GM23338 (cell line): ENCODE data around the gene CALM1. TPM values are rescaled to one million over a fixed set of nuclear protein-coding genes. Genes with fewer than 3 reads are reported as not detected.

Experiments used
- ATAC-seq: fragments of 200-7000 bp; cut with Tn5 transposase; 3 replicates; pipeline ENCODE4 v1.9.1; 2020
- DNase-seq: peaks from one replicate; pipeline ENCODE4 v3.0.0-alpha.2; 2015; ENCODE audit warnings: low spot score
- H2AFZ ChIP-seq: fragments of 200-600 bp; sonication (generic); 2 replicates; pipeline ENCODE4 v1.8.0; 2016; ENCODE audit warnings: antibody characterized with exemption, mild to moderate bottlenecking, moderate library complexity
- H3F3A ChIP-seq: fragments of 200-600 bp; sonication (generic); replicated peaks from 2 replicates; pipeline ENCODE4 v1.8.0; 2017; ENCODE audit warnings: antibody characterized with exemption, mixed run types, low read depth
- H3K27ac ChIP-seq: fragments of 200-600 bp; sonication (generic); 2 replicates; pipeline ENCODE4 v1.6.1; 2016; ENCODE audit warnings: low read depth
- H3K27me3 ChIP-seq: fragments of 200-600 bp; sonication (generic); 2 replicates; pipeline ENCODE4 v1.8.0; 2016; ENCODE audit warnings: mild to moderate bottlenecking, mixed run types, moderate library complexity; ENCODE audit not compliant: insufficient read depth
- H3K36me3 ChIP-seq: fragments of 200-600 bp; sonication (generic); 2 replicates; pipeline ENCODE4 v1.8.0; 2016; ENCODE audit warnings: mild to moderate bottlenecking; ENCODE audit not compliant: insufficient read depth
- H3K4me1 ChIP-seq: fragments of 200-600 bp; sonication (generic); 2 replicates; pipeline ENCODE4 v1.8.0; 2016; ENCODE audit warnings: mild to moderate bottlenecking, moderate library complexity; ENCODE audit not compliant: insufficient read depth
- H3K4me2 ChIP-seq: fragments of 200-600 bp; sonication (generic); 2 replicates; pipeline ENCODE4 v1.7.1; 2017; ENCODE audit warnings: mixed run types
- H3K4me3 ChIP-seq: fragments of 200-600 bp; sonication (generic); 2 replicates; pipeline ENCODE4 v1.6.1; 2016; ENCODE audit warnings: mixed run types
- H3K79me2 ChIP-seq: fragments of 200-600 bp; sonication (generic); replicated peaks from 2 replicates; pipeline ENCODE4 v1.8.0; 2017; ENCODE audit warnings: mild to moderate bottlenecking; ENCODE audit not compliant: insufficient read depth
- H3K9me2 ChIP-seq: fragments of 200-600 bp; sonication (generic); 2 replicates; pipeline ENCODE4 v1.8.0; 2017; ENCODE audit not compliant: insufficient read depth
- H4K20me1 ChIP-seq: fragments of 200-600 bp; sonication (generic); replicated peaks from 2 replicates; pipeline ENCODE4 v1.8.0; 2017; ENCODE audit warnings: mild to moderate bottlenecking; ENCODE audit not compliant: insufficient read depth
- H3K27ac Mint-ChIP-seq: 2 replicates; pipeline ENCODE4 v1.8.0; 2020; ENCODE audit warnings: inconsistent platforms, mild to moderate bottlenecking, moderate library complexity, mixed read lengths
- H3K27me3 Mint-ChIP-seq: 3 replicates; pipeline ENCODE4 v1.8.0; 2022; ENCODE audit warnings: low read depth, mild to moderate bottlenecking, moderate library complexity, mixed read lengths, inconsistent platforms; ENCODE audit not compliant: insufficient read depth, poor library complexity
- H3K36me3 Mint-ChIP-seq: 3 replicates; pipeline ENCODE4 v1.8.0; 2021; ENCODE audit warnings: low read depth, mild to moderate bottlenecking, inconsistent platforms, moderate library complexity, mixed read lengths
- H3K4me1 Mint-ChIP-seq: 3 replicates; pipeline ENCODE4 v1.8.0; 2020; ENCODE audit warnings: mild to moderate bottlenecking, inconsistent platforms, mixed read lengths
- H3K4me3 Mint-ChIP-seq: 3 replicates; pipeline ENCODE4 v1.8.0; 2021; ENCODE audit warnings: moderate library complexity, mild to moderate bottlenecking, inconsistent platforms, mixed read lengths
- H3K9me3 Mint-ChIP-seq: 3 replicates; pipeline ENCODE4 v1.8.0; 2020; ENCODE audit warnings: moderate library complexity, mild to moderate bottlenecking, inconsistent platforms, mixed read lengths
- CREB1 ChIP-seq: fragments of 250-450 bp; sonication (Bioruptor Pico); IDR thresholded peaks from 2 replicates; pipeline ENCODE4 v1.5.0; 2020; ENCODE audit warnings: low read depth, mild to moderate bottlenecking, moderate library complexity
- EZH2 ChIP-seq: fragments of 200-600 bp; sonication (generic); IDR thresholded peaks from one replicate; pipeline ENCODE4 v1.8.0; 2017; ENCODE audit warnings: antibody characterized with exemption, mild to moderate bottlenecking, low read depth; ENCODE audit not compliant: unreplicated experiment
- EZH2phosphoT487 ChIP-seq: fragments of 200-600 bp; sonication (generic); IDR thresholded peaks from one replicate; pipeline ENCODE4 v1.8.1; 2018; ENCODE audit warnings: antibody characterized with exemption; ENCODE audit not compliant: unreplicated experiment
- JUNB ChIP-seq: IDR thresholded peaks from one replicate; pipeline ENCODE4 v1.6.1; 2016; ENCODE audit warnings: antibody characterized with exemption; ENCODE audit not compliant: unreplicated experiment
- NANOG ChIP-seq: IDR thresholded peaks from 2 replicates; pipeline ENCODE4 v1.6.1; 2016; ENCODE audit warnings: antibody characterized with exemption, borderline replicate concordance
- POLR2AphosphoS5 ChIP-seq: IDR thresholded peaks from 2 replicates; pipeline ENCODE4 v1.6.1; 2016; ENCODE audit warnings: antibody characterized with exemption, low read depth
- STAT1 ChIP-seq: IDR thresholded peaks from one replicate; pipeline ENCODE4 v1.6.1; 2016; ENCODE audit warnings: antibody characterized with exemption; ENCODE audit not compliant: unreplicated experiment
- ZNF114 ChIP-seq: fragments of 250-450 bp; sonication (Bioruptor Pico); IDR thresholded peaks from 2 replicates; pipeline ENCODE4 v1.5.0; 2020; ENCODE audit warnings: mild to moderate bottlenecking, moderate library complexity
- ZNF331 ChIP-seq: fragments of 250-450 bp; sonication (Bioruptor Pico); IDR thresholded peaks from 2 replicates; pipeline ENCODE4 v1.5.0; 2020; ENCODE audit warnings: low read depth, mild to moderate bottlenecking, moderate library complexity
- polyA plus RNA-seq: library from polyadenylated mRNA; unstranded; fragments of >200 nt; fragmentation: Nextera tagmentation; extraction: Ambion mirVana; gene quantifications from 2 replicates; pipeline ENCODE4 v1.2.1, GENCODE V29; 2016
- total RNA-seq: library from RNA; depleted of rRNA; stranded (reverse); fragments of >200 nt; shearing (Covaris generic); gene quantifications from 2 replicates; pipeline ENCODE4 v1.2.3, GENCODE V29; 2014
- TF ChIP-seq, protein P1 (sequence below): IDR thresholded peaks from one replicate; pipeline ENCODE4 v1.6.1; 2018; ENCODE audit warnings: antibody characterized with exemption; ENCODE audit not compliant: unreplicated experiment
- TF ChIP-seq, protein P2 (sequence below), 2 experiments: fragments of 200-600 bp in 1 of 2; sonication (generic) in 1 of 2; conservative IDR thresholded peaks; 2 replicates each; pipeline versions ENCODE4 v1.5.1 to v1.6.1; 2016 to 2017; ENCODE audit warnings: antibody characterized with exemption in 2 of 2, low read depth in 2 of 2, mild to moderate bottlenecking in 2 of 2, moderate library complexity in 1 of 2

CALM1 gene
- total and polyA plus RNA-seq, 2 experiments from 2014 or later = 308 to 2,024 TPM

DNA sequence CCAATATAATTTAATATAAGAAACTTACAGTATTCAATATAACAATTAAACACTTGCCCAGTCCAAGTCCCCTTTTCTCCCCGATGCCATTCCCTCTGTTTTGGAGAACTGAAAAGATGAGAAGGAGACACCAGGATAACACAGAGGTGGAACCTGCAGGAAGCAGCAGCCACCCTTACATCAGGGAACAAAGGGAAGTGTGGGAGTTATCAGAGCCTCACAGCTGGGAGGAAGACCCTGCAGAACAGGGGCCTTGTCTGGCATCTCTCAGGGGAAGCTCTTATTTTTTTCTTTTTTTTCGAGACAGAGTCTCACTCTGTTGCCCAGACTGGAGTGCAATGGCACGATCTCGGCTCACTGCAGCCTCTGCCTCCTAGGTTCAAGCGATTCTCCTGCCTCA, 52.6 kb downstream of the CALM1 start (continued):
- TF ChIP-seq ZNF331 (no peak), CREB1 (CRISPR knock-in tag) (no peak), EZH2 (no peak)
- TF ChIP-seq, protein P1, sequence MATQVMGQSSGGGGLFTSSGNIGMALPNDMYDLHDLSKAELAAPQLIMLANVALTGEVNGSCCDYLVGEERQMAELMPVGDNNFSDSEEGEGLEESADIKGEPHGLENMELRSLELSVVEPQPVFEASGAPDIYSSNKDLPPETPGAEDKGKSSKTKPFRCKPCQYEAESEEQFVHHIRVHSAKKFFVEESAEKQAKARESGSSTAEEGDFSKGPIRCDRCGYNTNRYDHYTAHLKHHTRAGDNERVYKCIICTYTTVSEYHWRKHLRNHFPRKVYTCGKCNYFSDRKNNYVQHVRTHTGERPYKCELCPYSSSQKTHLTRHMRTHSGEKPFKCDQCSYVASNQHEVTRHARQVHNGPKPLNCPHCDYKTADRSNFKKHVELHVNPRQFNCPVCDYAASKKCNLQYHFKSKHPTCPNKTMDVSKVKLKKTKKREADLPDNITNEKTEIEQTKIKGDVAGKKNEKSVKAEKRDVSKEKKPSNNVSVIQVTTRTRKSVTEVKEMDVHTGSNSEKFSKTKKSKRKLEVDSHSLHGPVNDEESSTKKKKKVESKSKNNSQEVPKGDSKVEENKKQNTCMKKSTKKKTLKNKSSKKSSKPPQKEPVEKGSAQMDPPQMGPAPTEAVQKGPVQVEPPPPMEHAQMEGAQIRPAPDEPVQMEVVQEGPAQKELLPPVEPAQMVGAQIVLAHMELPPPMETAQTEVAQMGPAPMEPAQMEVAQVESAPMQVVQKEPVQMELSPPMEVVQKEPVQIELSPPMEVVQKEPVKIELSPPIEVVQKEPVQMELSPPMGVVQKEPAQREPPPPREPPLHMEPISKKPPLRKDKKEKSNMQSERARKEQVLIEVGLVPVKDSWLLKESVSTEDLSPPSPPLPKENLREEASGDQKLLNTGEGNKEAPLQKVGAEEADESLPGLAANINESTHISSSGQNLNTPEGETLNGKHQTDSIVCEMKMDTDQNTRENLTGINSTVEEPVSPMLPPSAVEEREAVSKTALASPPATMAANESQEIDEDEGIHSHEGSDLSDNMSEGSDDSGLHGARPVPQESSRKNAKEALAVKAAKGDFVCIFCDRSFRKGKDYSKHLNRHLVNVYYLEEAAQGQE = no peak

DNA sequence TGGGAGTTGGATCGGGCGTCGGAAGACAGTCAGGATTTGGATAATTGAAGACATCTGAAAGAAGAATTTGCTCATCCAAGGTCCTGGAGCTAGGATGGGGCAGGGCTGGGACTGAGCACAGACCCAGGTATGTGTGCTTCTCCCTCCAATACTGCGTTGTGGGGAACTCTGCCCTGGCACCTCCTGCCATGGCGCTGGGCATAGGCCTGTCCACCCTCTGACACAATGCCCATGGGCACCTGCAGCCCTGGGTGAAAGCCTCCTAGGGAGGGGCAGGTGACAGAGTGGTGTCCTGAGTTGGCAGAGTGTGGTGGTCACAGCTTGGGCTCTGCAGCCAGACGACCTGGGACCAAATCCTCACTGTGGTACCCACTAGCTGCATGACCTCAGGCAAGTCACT, 53.3 kb downstream of the CALM1 start:
- TF ChIP-seq EZH2 = no peak
- TF ChIP-seq, protein P1 = no peak
- DNase-seq (no peak), ATAC-seq (no peak)
- H3F3A ChIP-seq = no peaks in the 10 kb centered on the region
- Mint-ChIP-seq H3K36me3 (peaks cover 4% of the 10 kb centered on the region), H3K9me3 (peaks cover 15% of the 10 kb centered on the region), H3K27me3 (peaks cover 5% of the 10 kb centered on the region), H3K27ac (no peak overlapping the region), H3K4me1 (peaks cover 8% of the 10 kb centered on the region; the same call in 2 of the 3 replicates), H3K4me3 (no peak overlapping the region)
- no peaks in the 10 kb centered on the region for H3K36me3 ChIP-seq
- no peaks in the 10 kb centered on the region for H3K9me2 ChIP-seq
- H3K27me3 ChIP-seq = no peaks in the 10 kb centered on the region
- H2AFZ ChIP-seq = no peak overlapping the region
- no peak overlapping the region for H3K27ac ChIP-seq
- H3K4me3 ChIP-seq = no peak overlapping the region
- no peak overlapping the region for H3K4me2 ChIP-seq
- no peaks in the 10 kb centered on the region for H3K79me2 ChIP-seq
- H4K20me1 ChIP-seq = no peaks in the 10 kb centered on the region
- H3K4me1 ChIP-seq = peaks cover 5% of the 10 kb centered on the region; the same call in 1 of the 2 replicates

DNA sequence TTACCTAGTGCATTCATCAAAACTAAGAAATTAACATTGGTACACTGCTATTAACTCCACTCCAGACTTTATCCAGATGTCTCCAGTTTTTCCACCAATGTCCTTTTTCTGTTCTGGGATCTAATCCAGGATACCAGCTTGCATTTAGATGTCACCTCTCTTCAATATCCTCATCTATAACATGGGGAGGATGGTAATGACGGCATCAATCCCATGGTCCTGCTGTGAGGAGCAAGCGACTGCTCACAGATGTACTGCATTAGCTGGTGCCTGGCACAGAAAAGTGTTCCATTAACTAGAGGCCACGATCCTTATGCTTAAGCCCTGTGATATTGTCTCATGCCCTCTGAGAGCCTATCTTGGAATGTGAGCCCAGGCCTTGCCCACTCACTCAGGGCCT, 53.8 kb downstream of the CALM1 start:
- H3K4me3 ChIP-seq = no peak overlapping the region
- Mint-ChIP-seq H3K4me1 (peaks cover 8% of the 10 kb centered on the region; the same call in 2 of the 3 replicates), H3K27ac (no peak overlapping the region), H3K27me3 (peaks cover 5% of the 10 kb centered on the region), H3K9me3 (peaks cover 11% of the 10 kb centered on the region), H3K36me3 (no peaks in the 10 kb centered on the region; the same call in 2 of the 3 replicates), H3K4me3 (no peak overlapping the region)
- no peak overlapping the region for H2AFZ ChIP-seq
- no peaks in the 10 kb centered on the region for H4K20me1 ChIP-seq
- no peak overlapping the region for H3K27ac ChIP-seq
- no peaks in the 10 kb centered on the region for H3K36me3 ChIP-seq
- no peaks in the 10 kb centered on the region for H3K79me2 ChIP-seq
- peaks cover 5% of the 10 kb centered on the region; the same call in 1 of the 2 replicates for H3K4me1 ChIP-seq
- no peaks in the 10 kb centered on the region for H3K27me3 ChIP-seq
- DNase-seq (no peak), ATAC-seq (no peak)
- no peaks in the 10 kb centered on the region for H3K9me2 ChIP-seq
- no peaks in the 10 kb centered on the region for H3F3A ChIP-seq
- no peak overlapping the region for H3K4me2 ChIP-seq
- no peak for TF ChIP-seq STAT1
- TF ChIP-seq ZNF114 = no peak
- no peak for TF ChIP-seq EZH2phosphoT487
- no peak for TF ChIP-seq POLR2AphosphoS5
- TF ChIP-seq EZH2 = no peak
- no peak for TF ChIP-seq JUNB
- TF ChIP-seq NANOG = no peak
- TF ChIP-seq, protein P2, sequence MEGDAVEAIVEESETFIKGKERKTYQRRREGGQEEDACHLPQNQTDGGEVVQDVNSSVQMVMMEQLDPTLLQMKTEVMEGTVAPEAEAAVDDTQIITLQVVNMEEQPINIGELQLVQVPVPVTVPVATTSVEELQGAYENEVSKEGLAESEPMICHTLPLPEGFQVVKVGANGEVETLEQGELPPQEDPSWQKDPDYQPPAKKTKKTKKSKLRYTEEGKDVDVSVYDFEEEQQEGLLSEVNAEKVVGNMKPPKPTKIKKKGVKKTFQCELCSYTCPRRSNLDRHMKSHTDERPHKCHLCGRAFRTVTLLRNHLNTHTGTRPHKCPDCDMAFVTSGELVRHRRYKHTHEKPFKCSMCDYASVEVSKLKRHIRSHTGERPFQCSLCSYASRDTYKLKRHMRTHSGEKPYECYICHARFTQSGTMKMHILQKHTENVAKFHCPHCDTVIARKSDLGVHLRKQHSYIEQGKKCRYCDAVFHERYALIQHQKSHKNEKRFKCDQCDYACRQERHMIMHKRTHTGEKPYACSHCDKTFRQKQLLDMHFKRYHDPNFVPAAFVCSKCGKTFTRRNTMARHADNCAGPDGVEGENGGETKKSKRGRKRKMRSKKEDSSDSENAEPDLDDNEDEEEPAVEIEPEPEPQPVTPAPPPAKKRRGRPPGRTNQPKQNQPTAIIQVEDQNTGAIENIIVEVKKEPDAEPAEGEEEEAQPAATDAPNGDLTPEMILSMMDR (conservative IDR thresholded peaks at IDR 0.05; ENCODE audit: low read depth in 2 of 2) = no peak
